CD4-positive, alpha-beta memory T cell (primary cell): ENCODE measurements around the gene DDX4. TPM values are rescaled to one million over a fixed set of nuclear protein-coding genes. Genes with fewer than 3 reads are reported as not detected.
"Not testable (repeated sequence)": the region's sequence is repeated elsewhere in the genome, so short reads cannot be mapped to it uniquely, and the experiment has no call there.

ENCODE experiments used
- CTCF ChIA-PET: fragments of 350-600 bp; sonication (Branson Sonifier 250); formaldehyde crosslinking; loops from one replicate; lab custom pipeline; 2021; ENCODE audit warnings: inconsistent platforms; ENCODE audit not compliant: partially characterized antibody; lab: Charles Lee
- POLR2A ChIA-PET: fragments of 350-600 bp; sonication (Branson Sonifier 250); formaldehyde crosslinking; loops from one replicate; lab custom pipeline; 2021; ENCODE audit not compliant: partially characterized antibody; lab: Charles Lee
- DNase-seq, 5 donors: peaks; one replicate each; pipeline versions ENCODE4 v3.0.0 to v3.0.0-alpha.2; 2020 to 2022; ENCODE audit warnings: mixed read lengths in 1 of 5
- H3K27ac ChIP-seq: one replicate; pipeline ENCODE4 v1.7.0; 2013; ENCODE audit warnings: low read depth, low read length
- H3K27me3 ChIP-seq: 2 replicates; pipeline ENCODE4 v1.7.0; 2013; ENCODE audit warnings: mild to moderate bottlenecking, low read length, moderate library complexity; ENCODE audit not compliant: insufficient read depth
- H3K36me3 ChIP-seq: 2 replicates; pipeline ENCODE4 v1.7.0; 2013; ENCODE audit warnings: mild to moderate bottlenecking, low read length, moderate library complexity; ENCODE audit not compliant: insufficient read depth
- H3K4me1 ChIP-seq: 2 replicates; pipeline ENCODE4 v1.7.0; 2013; ENCODE audit warnings: mild to moderate bottlenecking, low read length, moderate library complexity; ENCODE audit not compliant: insufficient read depth
- H3K4me3 ChIP-seq, 2 donors: one replicate each; pipeline ENCODE4 v1.7.0; 2013; ENCODE audit warnings: low read length in 2 of 2, mild to moderate bottlenecking in 1 of 2
- H3K9me3 ChIP-seq, 2 donors: one replicate each; pipeline ENCODE4 v1.7.0; 2013; ENCODE audit warnings: low read length in 2 of 2, control low read depth in 1 of 2; ENCODE audit not compliant: control insufficient read depth in 1 of 2
- H3K27ac Mint-ChIP-seq, 7 donors: one replicate each; pipeline ENCODE4 v1.8.0; 2020 to 2021; ENCODE audit warnings: mixed read lengths in 7 of 7, mild to moderate bottlenecking in 6 of 7, inconsistent platforms in 3 of 7, moderate library complexity in 3 of 7
- H3K27me3 Mint-ChIP-seq, 2 donors: one replicate each; pipeline ENCODE4 v1.8.0; 2020 to 2021; ENCODE audit warnings: mixed read lengths in 2 of 2
- H3K36me3 Mint-ChIP-seq, 2 donors: one replicate each; pipeline ENCODE4 v1.8.0; 2020 to 2021; ENCODE audit warnings: mixed read lengths in 2 of 2, inconsistent platforms in 1 of 2, mild to moderate bottlenecking in 1 of 2
- H3K4me1 Mint-ChIP-seq, 4 donors: one replicate each; pipeline ENCODE4 v1.8.0; 2020 to 2021; ENCODE audit warnings: mixed read lengths in 4 of 4, mild to moderate bottlenecking in 1 of 4
- H3K4me3 Mint-ChIP-seq, 8 donors: one replicate each; pipeline ENCODE4 v1.8.0; 2020 to 2021; ENCODE audit warnings: mixed read lengths in 8 of 8, mild to moderate bottlenecking in 7 of 8, moderate library complexity in 6 of 8, inconsistent platforms in 3 of 8
- H3K9me3 Mint-ChIP-seq, 8 donors: one replicate each; pipeline ENCODE4 v1.8.0; 2020 to 2021; ENCODE audit warnings: mixed read lengths in 8 of 8, mild to moderate bottlenecking in 5 of 8, inconsistent platforms in 3 of 8, moderate library complexity in 1 of 8
- intact Hi-C: fragments of 100-400 bp; cut with micrococcal nuclease; formaldehyde crosslinking; loops from one replicate; pipeline ENCODE4 v1.15.1; 2023
- polyA plus RNA-seq, 2 donors: library from polyadenylated mRNA; unstranded; fragments of 300-500 nt; fragmentation: Illumina TruSeq; gene quantifications; one replicate each; pipeline ENCODE4 v1.2.3, GENCODE V29; 2021
- total RNA-seq, 2 experiments: library from RNA; stranded (reverse); gene quantifications; one replicate each; pipeline ENCODE4 v1.2.3, GENCODE V29; 2021

The DDX4 gene
- total and polyA plus RNA-seq, 4 experiments from 2014 or later, result not detected

DNA sequence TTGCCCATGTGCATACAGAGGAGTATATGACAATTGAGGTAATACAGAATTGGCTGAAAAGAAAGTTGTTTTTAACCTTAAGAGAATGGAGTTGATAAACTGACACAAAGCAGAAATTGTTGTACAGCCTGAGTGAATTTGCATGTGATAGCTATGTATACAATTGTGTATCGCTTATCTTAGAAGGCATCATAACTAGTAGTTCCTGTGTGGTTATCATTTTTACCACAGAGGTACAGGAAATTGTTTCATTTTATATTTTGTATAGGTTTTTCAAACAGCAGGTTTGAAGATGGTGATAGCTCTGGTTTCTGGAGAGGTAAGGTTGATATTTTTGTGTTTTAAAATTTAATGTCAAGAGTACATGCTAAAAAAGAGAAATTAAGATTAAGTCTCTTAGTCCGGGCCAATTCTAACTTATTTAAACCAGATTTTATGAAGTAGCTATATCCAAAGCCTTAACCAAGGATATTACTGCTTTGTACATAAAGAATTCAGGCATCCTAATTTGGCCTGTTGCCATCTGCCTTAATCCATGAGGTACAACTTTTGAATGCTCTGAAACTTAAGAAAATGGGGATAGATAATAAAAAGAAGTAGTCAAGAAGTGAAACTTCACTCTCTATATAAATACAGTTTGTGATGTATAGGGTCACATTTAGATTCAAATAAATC, 26.0 kb downstream of the DDX4 start:
- intact Hi-C loops, result no loop called here
- DNase-seq, result peak in 4 of 5 donors; percentile 15 to 36 (median 32)
- Mint-ChIP-seq H3K4me3 (peak overlapping the region; percentile 3 to 75 (median 54)), H3K36me3 (no peaks in the 10 kb centered on the region), H3K27me3 (peaks cover 5 to 8% of the 10 kb centered on the region in 2 donors), H3K27ac (peak overlapping the region in 3 of 7 donors; percentile 30 to 65 (median 32)), H3K9me3 (peaks cover 0 to 4% (median 0%) of the 10 kb centered on the region in 8 donors), H3K4me1 (peaks cover 15 to 28% (median 18%) of the 10 kb centered on the region in 4 donors)
- Histone ChIP-seq H3K4me3 (no peak overlapping the region), H3K27me3 (no peaks in the 10 kb centered on the region), H3K4me1 (peaks cover 15% of the 10 kb centered on the region), H3K36me3 (no peaks in the 10 kb centered on the region), H3K27ac (no peak overlapping the region), H3K9me3 (no peaks in the 10 kb centered on the region)
- CTCF ChIA-PET, result interaction anchor here (0.6 kb wide), 1 partner anchor 327 kb away, joined by 3 read pairs; no protein-coding TSS in a partner anchor
- POLR2A ChIA-PET, result no interaction called here

DNA sequence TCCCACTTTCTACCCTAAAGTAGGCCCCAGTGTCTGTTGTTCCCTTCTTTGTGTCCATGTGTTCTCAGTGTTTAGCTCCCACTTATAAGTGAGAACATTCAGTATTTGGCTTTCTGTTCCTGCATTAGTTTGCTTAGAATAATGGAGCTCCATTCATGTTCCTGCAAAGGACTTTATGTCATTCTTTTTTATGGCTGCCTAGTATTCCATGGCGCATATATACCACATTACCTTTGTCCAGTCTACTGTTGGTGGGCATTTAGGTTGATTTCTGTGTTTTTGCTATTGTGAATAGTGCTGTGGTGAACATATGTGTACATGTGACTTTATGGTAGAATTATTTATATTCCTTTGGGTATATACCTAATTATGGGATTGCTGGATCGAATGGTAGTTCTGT, 30.4 kb downstream of the DDX4 start:
- CTCF ChIA-PET, result no interaction called here
- no peaks in the 10 kb centered on the region for H3K36me3 ChIP-seq
- no peak for DNase-seq
- H3K4me3 ChIP-seq, result no peak overlapping the region
- no peak overlapping the region for H3K4me3 Mint-ChIP-seq
- intact Hi-C loops, result no loop called here
- H3K36me3 Mint-ChIP-seq, result no peaks in the 10 kb centered on the region
- peaks cover 0 to 3% (median 0%) of the 10 kb centered on the region in 8 donors for H3K9me3 Mint-ChIP-seq
- no peak overlapping the region for H3K27ac Mint-ChIP-seq
- POLR2A ChIA-PET, result no interaction called here
- H3K27me3 ChIP-seq, result no peaks in the 10 kb centered on the region
- H3K9me3 ChIP-seq, result no peaks in the 10 kb centered on the region
- no peak overlapping the region for H3K27ac ChIP-seq
- peaks cover 15% of the 10 kb centered on the region for H3K4me1 ChIP-seq
- H3K4me1 Mint-ChIP-seq, result peaks cover 15 to 23% (median 17%) of the 10 kb centered on the region in 4 donors
- H3K27me3 Mint-ChIP-seq, result no peaks in the 10 kb centered on the region

DNA sequence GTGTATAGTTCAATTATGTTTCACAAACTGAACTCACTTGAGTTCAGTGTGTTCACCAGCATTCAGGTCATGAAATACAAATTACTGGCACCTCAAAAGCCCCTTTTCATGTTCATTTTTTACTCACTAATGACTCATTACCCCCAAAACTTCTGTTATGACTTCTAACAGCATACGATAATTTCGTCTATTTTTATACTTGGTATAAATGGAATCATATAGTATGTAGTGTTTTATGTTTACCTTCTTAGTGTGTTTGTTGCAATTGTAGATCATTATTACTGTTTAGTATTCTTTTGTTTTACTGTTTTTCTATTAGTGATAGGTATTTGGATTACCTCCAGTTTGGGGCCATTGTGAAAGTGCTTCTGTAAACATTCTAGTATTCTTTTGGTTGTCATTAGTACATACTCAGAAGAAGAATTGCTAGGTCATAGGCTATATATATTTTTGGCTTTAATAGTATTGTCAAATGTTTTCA, 33.4 kb downstream of the DDX4 start:
- intact Hi-C loops, result no loop called here
- H3K4me3 ChIP-seq, result no peak overlapping the region
- ChIA-PET POLR2A (no interaction called here), CTCF (no interaction called here)
- no peaks in the 10 kb centered on the region for H3K36me3 ChIP-seq
- H3K27me3 ChIP-seq, result no peaks in the 10 kb centered on the region
- Mint-ChIP-seq H3K4me3 (no peak overlapping the region), H3K27me3 (peaks cover 0 to 1% of the 10 kb centered on the region in 2 donors), H3K36me3 (no peaks in the 10 kb centered on the region), H3K4me1 (no peaks in the 10 kb centered on the region), H3K27ac (no peak overlapping the region), H3K9me3 (peaks cover 0 to 3% (median 0%) of the 10 kb centered on the region in 8 donors)
- no peak for DNase-seq
- H3K27ac ChIP-seq, result no peak overlapping the region
- H3K9me3 ChIP-seq, result no peaks in the 10 kb centered on the region
- H3K4me1 ChIP-seq, result no peaks in the 10 kb centered on the region

DNA sequence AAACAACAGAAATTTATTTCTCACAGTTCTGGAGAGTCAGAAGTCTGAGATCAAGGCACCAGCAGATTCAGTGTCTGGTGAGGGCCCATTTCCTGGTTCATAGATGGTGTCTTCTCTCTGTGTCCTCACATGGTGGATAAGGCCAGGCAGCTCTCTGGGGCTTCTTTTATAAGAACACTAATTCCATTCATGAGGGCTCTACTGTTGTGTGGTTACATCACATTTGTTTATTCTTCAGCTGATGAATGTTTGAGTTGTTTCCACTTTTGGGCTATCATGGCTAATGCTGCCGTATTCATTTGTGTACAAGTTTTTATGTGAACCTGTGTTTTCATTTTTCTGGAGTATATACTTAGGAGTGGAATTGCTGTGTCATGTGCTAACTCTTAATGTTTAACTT, 35.2 kb downstream of the DDX4 start:
- peaks cover 0 to 3% (median 0%) of the 10 kb centered on the region in 8 donors for H3K9me3 Mint-ChIP-seq
- peaks cover 1 to 2% of the 10 kb centered on the region in 2 donors for H3K27me3 Mint-ChIP-seq
- Histone ChIP-seq H3K4me1 (no peaks in the 10 kb centered on the region), H3K27me3 (no peaks in the 10 kb centered on the region), H3K36me3 (no peaks in the 10 kb centered on the region), H3K27ac (no peak overlapping the region), H3K9me3 (no peaks in the 10 kb centered on the region), H3K4me3 (no peak overlapping the region)
- no peaks in the 10 kb centered on the region for H3K36me3 Mint-ChIP-seq
- no peak overlapping the region for H3K27ac Mint-ChIP-seq
- no peak overlapping the region for H3K4me3 Mint-ChIP-seq
- no peak for DNase-seq
- no peaks in the 10 kb centered on the region for H3K4me1 Mint-ChIP-seq
- CTCF ChIA-PET, result no interaction called here
- intact Hi-C loops, result no loop called here
- POLR2A ChIA-PET, result no interaction called here

DNA sequence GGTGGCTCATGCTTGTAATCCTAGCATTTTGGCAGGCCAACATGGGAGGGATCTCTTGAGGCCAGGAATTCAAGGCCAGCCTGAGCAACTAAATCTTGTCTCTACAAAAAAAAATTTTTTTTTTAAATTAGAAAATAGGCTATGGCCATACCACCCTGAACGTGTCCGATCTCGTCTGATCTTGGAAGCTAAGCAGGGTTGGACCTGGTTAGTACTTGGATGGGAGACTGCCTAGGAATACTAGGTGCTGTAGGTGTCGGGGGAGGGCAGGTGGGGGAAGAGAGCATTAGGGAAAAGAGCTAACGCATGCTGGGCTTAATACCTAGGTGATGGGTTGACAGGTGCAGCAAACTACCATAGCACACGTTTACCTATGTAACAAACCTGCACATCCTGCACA, 39.5 kb downstream of the DDX4 start:
- Histone ChIP-seq H3K4me3 (no peak overlapping the region), H3K9me3 (no peaks in the 10 kb centered on the region), H3K4me1 (no peaks in the 10 kb centered on the region), H3K36me3 (no peaks in the 10 kb centered on the region), H3K27ac (no peak overlapping the region), H3K27me3 (no peaks in the 10 kb centered on the region)
- Mint-ChIP-seq H3K27me3 (peaks cover 2 to 4% of the 10 kb centered on the region in 2 donors), H3K4me3 (no peak overlapping the region), H3K4me1 (no peaks in the 10 kb centered on the region), H3K36me3 (no peaks in the 10 kb centered on the region), H3K9me3 (no peaks in the 10 kb centered on the region), H3K27ac (no peak overlapping the region)
- ChIA-PET CTCF (no interaction called here), POLR2A (no interaction called here)
- DNase-seq, result no peak
- intact Hi-C loops, result no loop called here

DNA sequence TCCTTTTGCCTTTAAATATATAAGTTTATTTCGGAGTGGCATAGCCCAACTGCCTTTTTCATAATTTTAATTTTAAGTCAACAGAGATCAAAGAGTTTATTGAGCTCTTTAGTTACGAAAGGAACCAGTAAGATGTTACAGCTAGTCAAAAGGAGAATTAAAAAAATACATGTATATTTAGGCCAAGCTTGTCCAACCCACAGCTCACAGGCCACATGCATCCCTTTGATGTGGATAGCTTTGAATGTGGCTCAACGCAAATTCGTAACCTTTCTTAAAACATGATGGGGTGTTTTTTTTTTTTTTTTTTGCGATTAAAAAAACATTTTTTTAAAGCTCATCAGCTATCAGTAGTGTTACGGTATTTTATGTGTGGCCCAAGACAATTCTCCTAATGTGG, 63.1 kb downstream of the DDX4 start:
- H3K27me3 ChIP-seq, result no peaks in the 10 kb centered on the region
- CTCF ChIA-PET, result interaction anchor here (0.6 to 0.9 kb wide), 2 partner anchors 18 to 115 kb away, joined by 3 read pairs; no protein-coding TSS in a partner anchor
- H3K4me1 ChIP-seq, result no peaks in the 10 kb centered on the region
- H3K36me3 ChIP-seq, result no peaks in the 10 kb centered on the region
- H3K4me3 ChIP-seq, result no peak overlapping the region
- H3K9me3 ChIP-seq, result no peaks in the 10 kb centered on the region
- intact Hi-C loops, result no loop called here
- no peak overlapping the region for H3K27ac ChIP-seq
- Mint-ChIP-seq H3K27me3 (peaks cover 0 to 1% of the 10 kb centered on the region in 2 donors), H3K27ac (no peak overlapping the region), H3K4me3 (no peak overlapping the region), H3K9me3 (peaks cover 0 to 1% (median 0%) of the 10 kb centered on the region in 8 donors), H3K36me3 (peaks cover 0 to 1% of the 10 kb centered on the region in 2 donors), H3K4me1 (peaks cover 0 to 2% (median under 1%) of the 10 kb centered on the region in 4 donors)
- POLR2A ChIA-PET, result interaction anchor here (0.6 kb wide), 1 partner anchor 38 kb away, joined by 3 read pairs; no protein-coding TSS in a partner anchor
- DNase-seq, result peak in 4 of 5 donors; percentile 14 to 44 (median 29)

DNA sequence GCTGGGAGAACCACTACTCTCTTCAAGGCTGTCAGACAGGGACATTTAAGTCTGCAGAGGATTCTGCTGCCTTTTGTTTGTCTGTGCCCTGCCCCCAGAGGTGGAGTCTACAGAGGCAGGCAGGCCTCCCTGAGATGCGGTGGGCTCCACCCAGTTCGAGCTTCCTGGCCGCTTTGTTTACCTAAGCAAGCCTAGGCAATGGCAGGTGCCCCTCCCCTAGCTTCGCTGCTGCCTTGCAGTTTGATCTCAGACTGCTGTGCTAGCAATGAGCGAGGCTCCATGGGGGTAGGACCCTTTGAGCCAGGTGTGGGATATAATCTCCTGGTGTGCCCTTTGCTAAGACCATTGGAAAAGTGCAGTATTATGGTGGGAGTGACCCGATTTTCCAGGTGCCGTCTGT, 71.0 kb downstream of the DDX4 start:
- H3K4me1 Mint-ChIP-seq, H3K27me3 ChIP-seq, H3K4me3 ChIP-seq, H3K36me3 ChIP-seq, intact Hi-C loops, H3K36me3 Mint-ChIP-seq, H3K27ac ChIP-seq, H3K4me1 ChIP-seq, H3K27me3 Mint-ChIP-seq, CTCF ChIA-PET, H3K9me3 ChIP-seq, POLR2A ChIA-PET: not testable (repeated sequence)
- Mint-ChIP-seq H3K27ac (peak overlapping the region in 1 of 7 donors; percentile 52), H3K4me3 (peak overlapping the region in 1 of 8 donors; percentile 36), H3K9me3 (peaks cover 2 to 32% (median 16%) of the 10 kb centered on the region in 8 donors)
- DNase-seq, result peak; percentile 14 to 50 (median 34)
